Cardiac fibroblast (primary cell): ENCODE results near the gene THSD4.
"Not testable (repeated sequence)": the region's sequence is repeated elsewhere in the genome, so short reads cannot be mapped to it uniquely, and the experiment has no call there.

ENCODE experiments used
- DNase-seq, 2 donors: peaks; one replicate each; pipeline versions ENCODE4 v3.0.0 to v3.0.0-alpha.2; 2010; ENCODE audit warnings: low read depth in 2 of 2
- H3K4me3 ChIP-seq, 2 donors: replicated peaks in 1 of 2; 1 replicate in 1 of 2; 2 replicates in 1 of 2; pipeline ENCODE4 v1.5.1; 2011; ENCODE audit warnings: low read depth in 2 of 2, low read length in 2 of 2, mild to moderate bottlenecking in 2 of 2, moderate library complexity in 1 of 2
- CTCF ChIP-seq: IDR thresholded peaks from one replicate; pipeline ENCODE4 v1.5.1; 2011; ENCODE audit warnings: low read depth, mild to moderate bottlenecking, low read length, inconsistent platforms

Gene THSD4

GRCh38 chr15:71366522-71366921, 251.3 kb downstream of the THSD4 start:
- DNase-seq, result no peak
- no peak for TF ChIP-seq CTCF
- no peak overlapping the region for H3K4me3 ChIP-seq

GRCh38 chr15:71366926-71367325, 251.7 kb downstream of the THSD4 start:
- no peak for TF ChIP-seq CTCF

GRCh38 chr15:71367737-71368136, 252.5 kb downstream of the THSD4 start:
- H3K4me3 ChIP-seq, DNase-seq: not testable (repeated sequence)

More at GRCh38 chr15:71366926-71367325, 251.7 kb downstream of the THSD4 start:
- peak in 1 of 2 donors; percentile 66 for DNase-seq
- no peak overlapping the region for H3K4me3 ChIP-seq

GRCh38 chr15:71372769-71373168, 257.5 kb downstream of the THSD4 start:
- not testable (repeated sequence) for H3K4me3 ChIP-seq, DNase-seq

GRCh38 chr15:71373917-71374316, 258.6 kb downstream of the THSD4 start:
- TF ChIP-seq CTCF, result no peak
- no peak for DNase-seq
- H3K4me3 ChIP-seq, result no peak overlapping the region

GRCh38 chr15:71374607-71375352, 259.5 kb downstream of the THSD4 start:
- no peak for TF ChIP-seq CTCF
- no peak overlapping the region for H3K4me3 ChIP-seq
- DNase-seq, result peak in 1 of 2 donors; percentile 71

GRCh38 chr15:71375934-71376333, 260.7 kb downstream of the THSD4 start:
- peak in 1 of 2 donors; percentile 57 for DNase-seq
- no peak for TF ChIP-seq CTCF
- no peak overlapping the region for H3K4me3 ChIP-seq

- peak in 1 of 2 donors; percentile 39 for DNase-seq
- no peak overlapping the region for H3K4me3 ChIP-seq
- TF ChIP-seq CTCF, result no peak
These were observed 264.6 kb downstream of the THSD4 start for GRCh38 chr15:71379893-71380292.
